HG03103 (cell line): ENCODE measurements around the gene BAD.
A peak's percentile ranks its signal among the peaks of the same experiment; 100 is the strongest.

ENCODE experiments used
- ATAC-seq: cut with Tn5 transposase; IDR thresholded peaks from one replicate; pipeline ENCODE4 v1.9.1; 2021; ENCODE audit warnings: low read depth; ENCODE audit not compliant: unreplicated experiment

BAD gene

DNA sequence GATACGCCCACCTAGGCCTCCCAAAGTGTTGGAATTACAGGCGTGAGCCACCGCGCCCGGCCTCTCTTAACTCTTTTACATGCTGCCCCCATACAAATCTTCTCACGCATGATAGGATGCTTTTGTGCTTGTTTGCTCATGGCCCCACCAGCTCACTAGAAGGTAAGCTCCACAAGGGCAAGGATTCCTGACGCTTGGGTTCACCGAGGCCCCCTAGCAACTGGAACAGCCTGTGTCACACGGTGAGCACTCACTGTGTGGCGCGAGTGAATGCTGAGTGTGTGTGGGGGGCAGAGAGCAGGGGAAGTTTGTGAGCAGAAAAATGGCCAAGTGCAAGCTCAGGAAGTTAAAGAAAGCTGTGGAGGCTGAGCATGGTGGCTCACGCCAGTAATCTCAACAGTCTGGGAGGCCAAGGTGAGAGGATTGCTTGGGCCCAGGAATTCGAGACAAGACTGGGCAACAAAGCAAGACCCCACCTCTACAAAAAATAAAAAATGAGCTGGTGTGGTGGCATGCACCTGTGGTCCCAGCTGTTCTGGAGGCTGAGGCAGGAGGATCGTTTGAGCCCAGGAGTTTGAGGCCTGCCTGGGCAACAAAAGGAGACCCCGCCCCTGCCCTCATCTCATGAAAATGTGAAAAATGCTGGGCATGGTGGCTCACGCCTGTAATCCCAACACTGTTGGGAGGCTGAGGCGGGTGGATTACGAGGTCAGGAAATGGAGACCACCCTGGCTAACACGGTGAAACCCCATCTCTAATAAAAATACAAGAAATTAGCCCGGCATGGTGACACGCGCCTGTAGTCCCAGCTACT, 2.3 kb downstream of the BAD start:
- no peak for ATAC-seq

- ATAC-seq, result no peak
These were observed 5.8 kb downstream of the BAD start for GRCh38 chr11:64278576-64279190.

DNA sequence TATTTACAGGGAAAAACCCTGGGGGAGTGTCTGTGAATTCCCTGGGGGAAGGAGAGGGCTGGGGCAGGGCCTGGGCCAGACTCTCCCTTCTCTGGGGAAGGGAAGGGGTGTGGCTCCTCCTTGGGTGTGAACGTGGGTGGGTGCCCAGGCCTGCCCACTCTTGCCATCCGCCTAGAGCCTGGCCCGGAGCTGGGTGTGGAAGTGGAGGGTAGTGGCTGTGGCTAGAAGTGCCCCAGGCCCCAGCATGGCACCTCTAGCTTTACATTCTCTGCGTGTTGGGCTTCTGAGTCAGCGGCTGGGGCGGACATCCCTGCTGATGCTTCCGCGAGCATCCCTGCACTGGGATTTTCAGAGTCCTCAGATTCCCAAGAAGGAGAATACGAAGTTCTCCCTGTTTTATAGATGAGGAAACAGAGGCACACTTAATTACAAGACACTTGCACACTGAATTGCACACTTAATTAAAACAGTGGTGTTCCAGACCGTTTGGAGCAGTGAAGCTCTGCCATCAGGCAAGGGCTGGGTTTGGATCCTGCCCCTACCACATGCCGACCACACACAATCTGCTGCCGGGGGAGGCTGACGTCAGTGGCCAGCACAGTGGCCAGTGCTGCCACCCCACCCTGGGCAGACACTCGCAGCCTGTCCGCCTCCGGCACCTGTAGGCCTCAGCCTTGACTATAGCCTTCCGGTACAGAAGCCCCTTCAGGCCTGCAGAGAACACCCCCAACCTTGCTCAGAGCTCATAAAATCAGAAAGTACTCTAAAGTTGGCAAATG, 7.6 kb downstream of the BAD start:
- no peak for ATAC-seq

- no peak for ATAC-seq
These were observed 8.6 kb downstream of the BAD start for GRCh38 chr11:64275841-64276240.

DNA sequence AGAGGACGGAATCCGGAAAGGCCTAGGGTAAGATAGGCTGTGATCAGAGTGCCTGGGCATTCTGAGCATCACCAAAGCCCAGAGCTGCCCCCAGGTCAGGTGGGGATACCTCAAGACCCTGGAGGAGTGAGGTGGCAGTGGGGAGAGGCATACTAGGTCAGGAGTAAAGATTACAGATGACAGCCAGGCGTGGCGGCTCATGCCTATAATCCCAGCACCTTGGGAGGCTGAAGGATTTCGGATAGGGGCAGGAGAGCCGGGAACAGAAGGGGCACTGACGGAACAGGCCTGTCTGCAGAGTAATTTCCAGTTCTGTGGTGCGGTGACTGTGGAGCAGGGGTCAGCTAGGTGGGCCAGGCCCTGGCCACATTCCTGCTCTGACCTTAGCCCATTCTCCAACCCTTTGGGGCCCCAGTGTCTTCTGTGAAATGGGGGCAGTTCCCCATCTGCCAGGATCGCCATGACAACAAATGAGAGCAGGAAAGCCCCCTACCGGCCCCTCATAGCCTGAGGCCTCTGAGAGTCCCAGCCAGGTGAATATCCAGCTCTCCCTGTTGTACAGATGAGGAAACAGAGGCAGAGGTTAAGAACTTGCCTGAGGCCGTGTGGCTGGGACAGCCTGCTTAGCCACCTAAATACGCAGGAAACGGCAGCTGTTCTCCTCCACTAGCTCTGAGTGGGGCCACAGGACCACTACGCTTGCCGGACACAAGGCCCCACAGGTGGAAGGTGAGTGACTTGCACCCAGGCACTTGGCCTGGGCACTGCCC, 9.2 kb downstream of the BAD start:
- no peak for ATAC-seq

GRCh38 chr11:64269540-64270220, 14.8 kb downstream of the BAD start:
- ATAC-seq, result peak; percentile 58

DNA sequence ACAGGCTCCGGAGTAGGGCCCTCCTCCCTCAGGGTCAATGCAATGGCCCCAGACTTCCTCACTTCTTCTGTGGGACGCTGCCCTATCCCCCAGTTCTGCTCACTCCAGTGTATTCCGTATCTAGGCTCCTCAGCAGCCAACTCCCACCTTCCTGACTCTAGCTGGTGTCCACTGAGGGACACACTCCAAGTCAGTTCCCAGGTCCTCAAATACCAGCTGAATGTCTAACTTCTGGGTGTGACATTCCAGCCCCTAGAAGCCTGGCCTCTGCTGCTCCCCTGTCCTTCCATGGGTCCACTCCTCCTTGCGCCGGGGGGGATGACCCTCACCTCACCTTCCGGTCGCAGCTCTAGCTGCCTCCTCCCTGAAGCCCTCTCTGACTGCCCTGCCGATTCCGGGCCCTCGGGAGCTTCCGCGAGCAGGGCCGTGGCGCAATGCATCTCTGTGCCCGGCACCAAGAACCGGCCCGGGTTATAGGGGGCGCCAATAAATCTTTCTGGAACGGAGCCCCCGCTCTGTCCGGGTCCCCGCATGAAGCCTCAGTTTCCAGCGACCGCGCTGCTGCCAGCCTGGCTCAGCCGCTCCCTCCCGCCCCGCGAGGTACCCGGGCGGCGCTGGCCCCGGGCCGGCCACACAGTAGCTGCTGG, 15.4 kb downstream of the BAD start:
- ATAC-seq, result peak; percentile 7

GRCh38 chr11:64268025-64268892, 16.2 kb downstream of the BAD start:
- ATAC-seq, result no peak

GRCh38 chr11:64267207-64267945, 17.1 kb downstream of the BAD start:
- ATAC-seq, result no peak

- no peak for ATAC-seq
These were observed 18.1 kb downstream of the BAD start for GRCh38 chr11:64266339-64266738.

DNA sequence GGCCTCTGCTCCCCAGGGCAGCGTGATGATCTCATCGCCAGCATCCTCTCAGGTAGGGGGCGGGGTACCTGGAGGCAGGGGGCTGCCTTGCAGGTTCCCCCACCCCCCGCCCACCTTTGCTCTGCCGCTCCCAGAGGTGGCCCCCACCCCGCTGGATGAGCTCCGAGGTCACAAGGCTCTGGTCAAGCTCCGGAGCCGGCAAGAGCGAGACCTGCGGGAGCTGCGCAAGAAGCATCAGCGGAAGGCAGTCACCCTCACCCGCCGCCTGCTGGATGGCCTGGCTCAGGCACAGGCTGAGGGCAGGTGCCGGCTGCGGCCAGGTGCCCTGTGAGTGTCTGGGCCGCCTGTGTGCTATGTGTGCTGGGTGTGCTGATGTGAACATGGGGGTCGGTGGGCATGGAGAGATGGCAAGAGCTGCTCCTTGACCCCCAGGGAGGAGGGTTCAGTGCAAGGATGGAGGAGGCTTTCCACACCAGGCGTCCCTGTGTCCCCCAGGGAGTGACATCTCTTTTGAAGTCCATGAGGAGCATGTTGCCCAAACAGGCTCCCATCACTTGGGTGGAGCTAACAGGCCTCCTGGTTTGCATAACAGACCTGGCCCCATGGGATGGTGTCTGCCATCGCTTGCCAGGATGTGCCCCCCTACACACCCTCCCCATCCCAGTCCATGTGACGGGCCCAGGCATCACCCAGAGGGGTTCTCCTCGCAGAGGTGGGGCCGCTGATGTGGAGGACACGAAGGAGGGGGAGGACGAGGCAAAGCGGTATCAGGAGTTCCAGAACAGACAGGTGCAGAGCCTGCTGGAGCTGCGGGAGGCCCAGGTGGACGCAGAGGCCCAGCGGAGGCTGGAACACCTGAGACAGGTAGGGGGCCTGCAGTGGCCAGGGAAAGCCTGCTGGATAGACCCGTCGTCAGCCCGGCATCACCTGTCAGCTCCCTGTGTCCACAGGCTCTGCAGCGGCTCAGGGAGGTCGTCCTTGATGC, 19.0 kb downstream of the BAD start:
- no peak for ATAC-seq

GRCh38 chr11:64264371-64264852, 20.1 kb downstream of the BAD start:
- ATAC-seq, result no peak

GRCh38 chr11:64263947-64264317, 20.5 kb downstream of the BAD start:
- no peak for ATAC-seq

DNA sequence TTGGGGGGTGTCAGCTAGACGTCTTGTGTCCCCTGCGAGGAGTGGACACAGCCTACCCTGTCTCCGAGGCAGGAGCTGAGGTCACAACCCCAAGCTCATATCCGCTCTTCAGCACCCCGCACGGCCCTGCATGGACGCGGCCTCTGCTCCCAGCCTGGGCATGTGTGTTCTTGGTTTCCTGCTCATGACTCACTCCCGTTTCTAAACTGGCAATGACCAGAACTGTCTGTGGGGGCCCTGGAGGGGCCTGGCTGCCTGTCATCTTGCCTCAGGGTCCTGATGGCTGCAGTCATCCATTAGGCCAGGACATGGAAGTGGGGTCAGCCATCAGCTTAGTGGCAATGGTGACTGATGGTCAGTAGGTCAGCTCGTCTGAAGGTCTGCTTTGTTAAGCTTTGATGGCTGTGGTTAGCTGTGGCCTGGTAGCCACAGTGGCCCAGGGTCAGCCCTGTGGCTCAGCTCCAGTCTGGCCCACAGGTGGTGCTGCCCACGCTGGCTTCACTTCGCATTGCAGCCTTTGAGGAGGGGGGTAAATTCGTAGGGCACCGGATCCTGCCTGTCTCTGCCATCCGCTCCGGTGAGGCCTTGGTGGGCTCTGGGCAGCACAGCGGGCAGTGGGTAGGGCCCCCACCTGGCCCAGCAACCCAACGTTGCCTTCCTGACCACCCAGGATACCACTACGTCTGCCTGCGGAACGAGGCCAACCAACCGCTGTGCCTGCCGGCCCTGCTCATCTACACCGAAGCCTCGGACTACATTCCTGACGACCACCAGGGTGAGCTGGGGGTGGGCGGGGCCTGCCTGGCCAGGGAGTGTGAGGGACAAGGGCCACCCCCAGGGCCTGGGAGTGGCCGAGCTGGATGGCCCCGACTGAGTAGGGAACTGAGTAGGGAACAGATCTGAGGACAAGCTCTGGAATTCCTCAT, 21.2 kb downstream of the BAD start:
- ATAC-seq, result no peak

DNA sequence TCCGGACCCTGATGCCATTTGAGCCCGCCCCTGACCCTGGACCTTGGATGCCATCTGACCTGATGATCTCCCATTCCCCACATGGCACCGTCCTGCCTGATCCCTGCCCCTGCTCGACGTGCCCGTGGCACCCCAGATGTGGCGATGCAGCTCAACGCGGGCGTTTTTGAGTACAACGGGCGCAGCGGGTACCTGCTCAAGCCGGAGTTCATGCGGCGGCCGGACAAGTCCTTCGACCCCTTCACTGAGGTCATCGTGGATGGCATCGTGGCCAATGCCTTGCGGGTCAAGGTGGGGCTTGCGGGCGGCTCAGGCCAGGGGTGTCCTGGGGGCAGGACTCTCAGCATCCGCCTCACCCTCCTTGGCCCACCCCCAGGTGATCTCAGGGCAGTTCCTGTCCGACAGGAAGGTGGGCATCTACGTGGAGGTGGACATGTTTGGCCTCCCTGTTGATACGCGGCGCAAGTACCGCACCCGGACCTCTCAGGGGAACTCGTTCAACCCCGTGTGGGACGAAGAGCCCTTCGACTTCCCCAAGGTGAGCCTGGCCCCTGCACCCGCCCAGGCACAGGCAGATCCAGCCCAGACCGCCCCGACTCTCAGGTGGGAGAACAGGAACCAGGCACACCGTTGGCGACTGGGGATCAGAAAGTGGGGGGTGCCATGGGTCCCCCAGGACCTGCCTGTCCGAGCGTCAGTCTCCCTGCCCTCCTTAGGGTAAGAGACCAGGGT, 22.0 kb downstream of the BAD start:
- ATAC-seq, result no peak
